NCI-H1930 (cell line): ENCODE measurements around the gene SMYD3.
"Not testable (repeated sequence)": the region's sequence is repeated elsewhere in the genome, so short reads cannot be mapped to it uniquely, and the experiment has no call there.

Experiments used
- DNase-seq, 2 experiments: peaks; one replicate each; lab custom pipeline; 2025; lab: John Stamatoyannopoulos, UW

Gene SMYD3

DNA sequence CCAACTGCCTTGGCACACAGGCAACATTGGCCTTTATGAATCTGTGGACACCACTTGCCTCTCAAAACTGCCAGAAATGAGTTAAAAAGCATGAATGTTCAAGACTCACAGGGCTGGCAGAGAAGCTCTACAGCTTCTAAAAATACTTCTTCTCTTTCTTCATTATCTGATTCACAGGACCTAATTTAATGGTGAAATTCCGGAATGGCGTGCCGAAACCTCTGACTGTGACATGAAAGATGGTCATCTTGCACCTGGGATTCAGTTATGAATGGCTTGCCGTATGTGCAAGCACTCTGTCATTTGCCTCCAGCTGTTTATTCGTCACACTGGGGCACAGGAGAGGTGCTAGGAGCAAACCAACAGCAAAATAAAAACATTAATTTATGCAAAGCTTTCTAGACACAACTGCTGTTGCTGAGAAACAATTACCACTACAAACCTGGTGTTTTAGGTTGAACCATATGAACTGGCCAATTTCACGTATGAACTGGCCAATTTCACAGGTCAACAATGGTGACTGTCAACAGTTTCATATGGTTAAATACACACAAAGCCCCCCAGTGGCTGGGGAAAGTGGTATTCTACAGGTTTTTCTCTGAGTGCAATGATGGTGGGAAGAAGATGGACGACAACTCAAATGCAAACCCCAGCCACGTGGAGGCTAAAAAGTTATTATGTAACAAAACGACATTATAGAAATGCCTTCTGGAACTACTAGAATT lies 704.0 kb downstream of the SMYD3 start:
- DNase-seq = no peak

DNA sequence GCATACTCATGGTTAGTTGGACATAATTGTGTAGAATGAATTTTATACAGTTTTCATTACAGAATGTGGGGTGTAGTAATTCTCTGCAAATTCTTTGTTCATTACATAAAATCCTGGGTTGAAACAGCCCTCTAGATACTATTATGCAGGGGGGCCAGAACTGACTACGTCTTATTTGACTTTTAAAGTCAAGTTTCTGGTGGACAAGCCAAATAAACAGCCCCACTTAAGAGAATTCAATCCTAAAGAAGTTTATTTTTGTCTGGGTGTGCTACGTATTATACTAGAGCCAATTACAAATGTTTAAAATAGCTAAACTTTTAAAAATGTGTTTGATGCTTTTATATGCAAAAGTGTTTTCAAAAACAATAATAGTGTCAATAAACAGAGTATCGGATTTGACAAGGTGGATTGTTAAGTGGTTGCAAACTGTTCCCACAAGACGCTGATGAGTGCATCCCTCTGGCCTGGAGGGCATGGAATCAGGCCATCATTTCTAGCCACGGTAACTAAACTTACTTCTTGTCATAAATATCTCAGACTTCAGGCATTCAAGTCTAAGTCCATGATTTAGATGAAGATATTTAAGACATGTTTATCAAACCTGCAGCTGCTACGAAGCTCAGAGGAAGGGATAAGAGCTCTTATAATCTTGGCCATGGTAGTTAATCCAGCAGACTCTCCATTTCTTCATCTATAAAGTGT lies 706.0 kb downstream of the SMYD3 start:
- DNase-seq = no peak

DNA sequence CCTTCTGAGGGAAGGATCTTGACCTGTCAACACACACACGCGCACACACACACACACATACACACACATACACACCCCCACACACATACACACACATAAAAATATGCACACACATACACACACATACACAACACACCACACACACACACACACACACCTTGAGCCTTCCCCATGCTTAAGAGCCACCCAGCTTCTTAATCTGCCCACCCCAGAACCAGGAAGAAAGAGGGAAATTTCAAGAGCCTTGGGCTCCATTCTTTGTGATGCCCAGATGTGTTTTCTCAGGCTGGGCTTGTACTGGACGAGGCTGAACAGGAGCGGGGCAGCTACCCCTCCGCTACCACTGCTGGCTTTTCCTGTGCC lies 708.7 kb downstream of the SMYD3 start:
- DNase-seq = no peak

DNA sequence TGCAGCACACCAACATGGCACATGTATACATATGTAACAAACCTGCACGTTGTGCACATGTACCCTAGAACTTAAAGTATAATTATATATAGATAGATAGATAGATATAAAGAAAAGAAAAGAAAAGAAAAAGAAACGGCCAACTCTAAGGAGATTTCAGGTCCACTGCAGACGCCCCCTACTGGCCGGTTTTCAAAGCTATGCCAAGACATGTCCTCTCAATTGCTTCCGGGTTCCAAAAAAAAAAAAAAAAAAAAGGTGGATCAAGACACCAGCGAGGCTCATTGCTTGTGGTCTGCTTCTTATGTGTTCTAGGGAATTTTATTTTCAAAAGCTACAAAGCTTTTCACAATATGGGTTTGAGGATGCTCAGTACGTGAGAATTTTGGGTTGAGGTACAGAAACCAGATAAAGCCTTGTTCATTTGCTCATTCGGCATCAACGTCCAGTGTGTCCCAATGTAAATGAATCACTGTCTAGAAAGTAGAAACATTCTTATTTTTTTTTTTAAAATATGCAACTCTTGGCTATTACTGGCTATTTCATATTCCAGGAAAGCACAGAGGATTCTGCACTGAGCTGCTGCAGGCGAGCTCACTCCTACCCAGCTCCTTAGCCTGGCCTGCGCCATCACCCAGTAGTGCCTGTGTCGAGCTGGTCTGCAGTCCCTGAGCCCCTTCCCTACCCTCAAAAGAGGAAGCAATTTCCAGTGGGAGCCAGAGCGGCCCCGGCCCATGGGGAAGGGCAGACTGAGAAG lies 709.3 kb downstream of the SMYD3 start:
- no peak for DNase-seq

DNA sequence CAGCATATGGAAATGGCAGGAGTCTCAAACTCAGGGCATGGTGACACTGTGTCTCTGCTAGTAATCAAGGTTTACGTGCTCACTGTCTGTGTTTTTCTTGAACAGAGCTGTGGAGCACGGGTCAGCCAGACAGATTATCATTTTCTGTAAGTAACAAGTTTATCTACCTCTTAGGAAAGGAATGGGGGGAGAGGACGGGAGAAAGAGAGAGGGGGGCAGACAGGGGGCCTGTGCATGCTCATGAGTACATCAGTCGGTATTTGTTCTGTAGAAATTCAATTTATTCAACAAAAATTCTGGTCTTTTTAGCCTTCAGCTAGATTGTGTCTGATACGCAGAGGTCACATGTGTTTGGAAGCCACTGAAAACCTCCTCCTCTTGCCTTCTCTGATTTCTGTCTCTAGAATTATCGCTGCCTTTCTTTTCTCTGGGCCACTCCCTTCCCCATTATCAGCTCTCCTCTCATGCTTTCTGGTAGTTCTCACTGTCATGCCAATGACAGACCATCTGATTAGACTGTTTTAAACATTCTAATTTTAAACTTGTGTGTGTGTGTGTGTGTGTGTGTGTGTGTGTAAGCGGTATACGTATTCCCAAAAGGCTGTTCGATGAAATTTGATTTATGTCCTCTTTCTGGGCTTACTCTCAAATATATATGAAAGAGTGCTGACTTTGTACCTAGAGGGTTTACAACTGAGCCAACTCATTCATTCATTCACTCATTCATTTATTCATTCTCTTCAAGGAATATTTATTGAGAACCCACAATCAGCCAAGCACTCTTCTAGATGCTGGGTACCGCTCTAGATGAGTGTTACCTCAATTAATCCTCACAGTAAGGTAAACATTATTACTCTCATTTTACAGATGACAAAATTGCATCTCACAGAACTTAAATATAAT lies 715.4 kb downstream of the SMYD3 start:
- no peak for DNase-seq

DNA sequence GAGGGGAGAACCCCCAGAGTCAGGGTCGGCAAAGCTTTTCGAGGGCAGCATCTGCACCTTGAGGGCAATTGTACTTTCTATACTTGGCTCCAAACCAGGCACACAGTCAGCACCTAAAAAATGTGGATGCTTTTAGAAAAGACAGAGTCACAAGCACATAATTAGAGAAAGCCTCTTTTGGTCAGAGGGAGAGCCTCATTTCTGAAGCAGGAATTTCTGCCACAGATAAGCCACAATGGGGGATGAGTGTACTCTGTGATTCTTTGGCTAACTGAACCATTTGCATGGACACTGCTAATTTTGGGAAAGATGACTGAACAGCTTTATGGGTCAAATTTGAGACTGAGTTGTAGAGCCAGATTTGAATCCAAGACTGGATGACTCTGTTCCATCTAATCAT lies 716.6 kb downstream of the SMYD3 start:
- no peak for DNase-seq

DNA sequence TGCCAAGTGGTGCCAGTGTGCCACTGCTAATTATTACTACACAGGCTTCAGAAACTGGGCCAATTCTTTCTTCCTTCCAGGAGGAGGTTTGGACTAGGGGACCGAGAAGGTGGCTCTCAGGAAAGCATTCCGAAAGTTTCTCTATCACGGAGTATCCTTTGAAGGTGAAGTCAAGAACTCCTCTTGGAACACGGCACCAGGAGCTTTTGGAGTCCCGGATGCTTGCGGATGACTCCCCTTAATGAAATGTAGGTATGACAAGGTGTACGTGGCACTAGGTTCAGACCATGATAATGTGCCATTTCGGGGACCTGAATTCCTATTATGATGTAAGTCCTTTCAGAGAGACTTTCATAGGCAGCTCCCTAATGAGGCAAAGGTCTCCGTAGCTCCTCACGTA lies 718.2 kb downstream of the SMYD3 start:
- DNase-seq = no peak

DNA sequence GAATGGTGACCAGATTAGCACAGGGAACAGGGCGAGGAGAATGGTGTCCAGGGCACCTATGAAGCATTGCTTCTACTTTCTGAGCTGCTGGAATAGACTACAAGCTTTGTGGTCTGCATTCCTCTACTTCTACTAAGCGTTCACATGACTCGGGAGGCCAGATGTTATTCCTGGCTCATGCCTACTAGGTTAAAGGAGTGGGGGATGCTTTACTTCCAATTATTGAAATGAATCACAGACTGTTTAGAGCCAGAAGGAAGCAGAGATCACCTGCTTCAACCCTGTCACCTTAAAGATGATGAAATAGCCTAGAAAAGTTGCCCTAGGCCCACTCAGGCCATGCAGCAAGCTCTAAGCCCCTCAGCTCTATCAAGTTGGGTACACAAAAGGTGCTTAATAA lies 718.8 kb downstream of the SMYD3 start:
- DNase-seq = no peak

DNA sequence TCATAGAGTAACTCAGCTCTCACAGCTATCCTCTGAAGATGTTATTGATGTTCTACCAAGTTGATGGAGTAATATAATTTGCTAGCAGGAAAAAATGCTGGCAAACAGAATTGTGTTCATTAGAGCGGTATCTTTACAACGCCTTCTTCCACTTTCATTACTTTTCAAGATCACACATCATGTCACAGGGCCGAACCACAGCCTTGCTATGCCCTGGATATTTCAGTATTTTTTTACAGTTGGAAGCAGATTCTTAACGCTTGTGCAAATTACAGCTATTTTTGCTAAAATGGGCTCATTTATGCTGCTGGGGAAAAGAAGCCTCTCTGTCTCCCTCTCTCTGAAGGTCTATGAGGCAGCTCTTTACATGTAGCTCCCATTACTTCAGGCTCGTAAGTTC lies 720.1 kb downstream of the SMYD3 start:
- DNase-seq = no peak

DNA sequence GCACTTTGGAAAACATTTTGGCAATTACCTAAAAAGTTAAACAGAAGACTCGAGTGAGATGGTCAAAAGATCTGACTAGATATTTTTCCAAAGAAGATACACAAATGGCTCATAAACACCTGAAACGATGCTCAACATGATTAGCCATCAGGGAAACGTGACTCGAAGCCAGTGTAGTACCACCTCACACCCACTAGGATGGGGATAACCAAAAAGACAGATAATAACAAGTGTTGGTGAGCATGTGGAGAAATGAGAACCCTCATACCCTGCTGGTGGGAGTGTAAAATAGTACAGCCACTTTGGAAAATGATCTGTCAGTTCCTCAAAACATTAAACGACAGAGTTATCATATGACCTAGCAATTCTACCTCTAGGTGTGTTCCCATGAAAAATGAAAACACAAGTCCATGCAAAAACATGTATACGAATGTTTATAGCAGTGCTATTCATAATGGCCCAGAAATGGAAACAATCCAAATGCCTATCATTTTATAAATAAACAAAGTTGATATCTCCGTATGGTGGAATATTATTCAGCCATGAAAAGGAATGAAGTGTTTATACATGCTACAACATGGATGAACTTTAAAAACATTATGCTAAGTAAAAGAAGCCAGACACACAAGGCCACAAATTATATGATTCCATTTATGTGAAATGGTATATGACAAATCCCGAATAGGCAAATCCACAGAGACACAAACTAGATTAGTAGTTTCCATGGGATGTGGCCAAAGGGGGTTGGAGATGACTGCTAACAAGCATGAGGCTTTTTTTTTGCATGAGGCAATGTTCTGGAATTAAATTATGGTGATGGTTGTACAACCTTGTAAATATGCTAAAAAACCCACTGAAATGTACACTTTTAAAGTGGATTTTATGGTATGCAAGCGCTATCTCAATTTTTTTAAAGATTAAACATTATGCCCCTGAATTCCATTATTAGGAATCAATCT lies 727.0 kb downstream of the SMYD3 start:
- no peak for DNase-seq

DNA sequence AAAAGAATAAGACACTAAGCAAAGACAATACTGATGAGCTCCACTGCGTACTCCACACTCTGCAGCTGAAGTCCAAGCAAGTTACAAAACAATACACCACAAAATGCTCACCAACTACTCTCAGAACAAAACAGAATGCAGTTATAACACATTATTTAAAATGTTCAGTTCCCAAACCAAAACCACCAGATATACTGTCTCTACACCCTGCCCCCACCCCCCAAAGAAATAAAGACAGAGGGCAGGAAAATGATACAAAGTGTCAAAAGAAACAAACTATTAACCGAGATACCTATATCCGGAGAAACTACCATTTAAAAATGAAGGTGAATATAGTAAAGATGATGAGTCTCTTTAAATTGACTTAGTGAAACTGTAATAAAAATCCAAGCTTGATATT lies 729.3 kb downstream of the SMYD3 start:
- DNase-seq = no peak

DNA sequence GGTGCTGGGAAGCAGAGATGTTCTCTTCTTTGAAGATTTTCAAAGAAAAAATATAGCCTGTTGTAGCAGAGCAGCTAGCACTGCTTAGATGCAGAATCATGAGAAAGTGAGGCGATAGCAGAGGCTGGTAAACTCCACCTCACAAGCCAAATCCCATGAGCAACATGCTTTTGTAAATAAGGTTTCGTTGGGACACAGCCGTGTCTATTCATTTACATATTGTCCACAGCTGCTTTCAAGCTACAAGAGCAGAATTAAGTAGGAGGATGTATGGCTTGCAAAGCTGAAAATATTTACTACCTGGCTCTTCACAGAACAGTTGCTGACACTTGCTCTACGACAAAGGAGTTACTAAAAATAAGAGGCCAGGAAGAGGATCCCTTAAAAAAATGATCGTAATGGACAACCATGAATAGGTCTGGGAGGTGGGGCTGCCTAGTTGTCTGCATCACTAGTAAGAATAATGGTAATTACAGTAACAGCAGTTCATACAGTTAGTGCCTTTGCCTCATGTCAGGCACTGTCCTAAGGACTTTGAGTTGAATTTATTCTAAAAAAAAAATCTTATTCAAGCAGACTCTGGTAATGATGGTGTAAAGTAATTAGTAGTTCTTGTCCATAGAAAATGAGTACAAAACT lies 730.3 kb downstream of the SMYD3 start:
- no peak for DNase-seq

DNA sequence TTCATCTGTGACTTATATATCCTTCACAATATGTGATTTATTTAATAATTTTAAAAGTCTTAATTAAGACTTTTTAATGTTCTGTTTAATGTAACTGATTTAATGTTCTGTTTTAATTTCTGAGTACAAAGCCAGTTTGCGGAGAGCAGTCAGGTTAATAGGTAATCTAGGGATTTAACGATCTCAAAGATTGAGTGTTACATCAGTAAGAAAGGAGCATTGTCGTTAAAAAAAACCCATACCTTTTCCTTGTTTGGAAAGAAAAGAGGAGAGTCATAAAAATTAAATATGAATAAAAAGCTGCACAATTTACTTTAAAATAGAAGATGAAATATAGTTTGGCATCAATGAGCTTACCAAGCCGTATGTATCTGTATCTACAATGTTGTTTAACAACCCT lies 730.9 kb downstream of the SMYD3 start:
- no peak for DNase-seq

DNA sequence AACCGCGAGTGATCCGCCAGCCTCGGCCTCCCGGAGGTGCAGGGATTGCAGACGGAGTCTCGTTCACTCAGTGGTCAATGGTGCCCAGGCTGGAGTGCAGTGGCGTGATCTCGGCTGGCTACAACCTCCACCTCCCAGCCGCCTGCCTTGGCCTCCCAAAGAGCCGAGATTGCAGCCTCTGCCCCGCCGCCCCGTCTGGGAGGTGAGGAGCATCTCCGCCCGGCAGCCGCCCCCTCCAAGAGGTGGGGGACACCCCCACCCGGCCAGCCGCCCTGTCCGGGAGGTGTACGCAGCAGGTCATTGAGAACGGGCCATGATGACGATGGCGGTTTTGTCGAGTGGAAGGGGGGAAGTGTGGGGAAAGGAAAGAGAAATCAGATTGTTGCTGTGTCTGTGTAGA lies 732.1 kb downstream of the SMYD3 start:
- not testable (repeated sequence) for DNase-seq

DNA sequence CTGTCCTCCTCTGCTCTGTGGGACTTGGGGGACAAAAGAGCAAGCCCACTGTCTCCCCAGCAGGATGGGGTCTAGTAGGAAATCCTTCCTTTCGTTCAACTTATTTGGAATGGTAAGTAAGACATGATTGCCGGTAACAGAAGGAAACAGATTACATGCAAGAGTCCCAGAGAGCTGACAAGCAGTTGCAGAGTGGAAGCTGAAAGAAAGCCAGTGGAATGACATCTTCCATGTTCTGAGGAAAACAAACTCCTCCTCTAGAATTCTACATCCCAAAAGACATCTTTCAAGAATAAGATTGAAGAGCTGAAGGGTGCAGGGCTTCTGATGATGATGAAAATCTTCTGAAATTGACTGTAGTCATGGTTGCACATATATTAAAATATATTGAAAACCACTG lies 732.9 kb downstream of the SMYD3 start:
- DNase-seq = no peak

DNA sequence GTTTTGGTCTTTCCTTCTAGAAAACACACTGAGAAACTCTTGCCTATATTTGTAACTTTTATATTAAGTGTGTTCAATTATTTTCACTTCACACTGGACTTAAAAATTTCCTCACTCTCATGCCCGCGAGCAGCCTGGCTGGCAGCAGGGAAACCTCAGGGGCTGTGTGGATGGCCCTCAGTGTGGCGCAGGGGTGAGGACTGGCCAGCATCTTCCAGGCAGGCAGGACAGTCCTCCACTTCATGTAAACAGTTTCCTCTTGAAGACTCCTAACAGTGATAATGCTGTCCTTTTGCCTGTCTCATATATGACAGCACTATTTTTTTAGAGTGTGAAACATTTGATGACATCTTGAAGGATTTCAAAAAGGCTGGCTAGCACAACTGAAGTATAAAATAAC lies 733.7 kb downstream of the SMYD3 start:
- no peak for DNase-seq

DNA sequence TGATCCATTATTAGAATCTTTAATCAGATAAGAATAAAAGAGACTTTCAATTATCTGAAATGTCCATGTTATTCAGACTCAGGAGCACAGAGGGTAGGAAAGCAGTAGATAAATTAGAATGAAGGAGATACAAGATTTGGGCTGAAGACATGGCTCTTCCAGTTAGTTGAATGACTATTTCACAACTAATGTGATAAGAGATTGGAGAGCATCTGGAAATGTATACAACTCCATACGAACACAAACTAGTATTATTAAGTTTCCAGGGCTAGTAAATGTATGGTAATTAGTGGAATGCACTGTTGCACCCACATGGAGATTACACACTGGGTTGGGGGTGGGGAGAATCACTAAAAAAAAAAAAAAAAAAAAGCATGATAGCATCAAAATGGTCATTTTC lies 734.3 kb downstream of the SMYD3 start:
- no peak for DNase-seq

DNA sequence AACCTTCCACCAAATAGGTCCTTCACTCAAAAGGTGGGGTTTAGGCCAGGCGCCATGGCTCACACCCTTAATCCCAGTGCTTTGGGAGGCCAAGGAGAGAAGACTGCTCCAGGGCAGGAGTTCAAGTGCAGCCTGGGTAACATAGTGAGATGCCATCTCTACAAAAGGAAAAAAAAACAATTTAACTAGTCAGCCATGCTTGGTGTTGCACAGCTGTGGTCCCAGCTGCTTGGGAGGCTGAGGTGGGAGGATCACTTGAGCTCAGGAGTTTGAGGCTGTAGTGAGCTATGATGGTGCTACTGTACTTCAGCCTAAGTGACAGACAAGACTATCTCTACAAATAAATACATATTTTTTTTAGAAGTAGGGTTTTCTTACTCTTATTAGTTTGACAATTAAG lies 734.8 kb downstream of the SMYD3 start:
- no peak for DNase-seq

DNA sequence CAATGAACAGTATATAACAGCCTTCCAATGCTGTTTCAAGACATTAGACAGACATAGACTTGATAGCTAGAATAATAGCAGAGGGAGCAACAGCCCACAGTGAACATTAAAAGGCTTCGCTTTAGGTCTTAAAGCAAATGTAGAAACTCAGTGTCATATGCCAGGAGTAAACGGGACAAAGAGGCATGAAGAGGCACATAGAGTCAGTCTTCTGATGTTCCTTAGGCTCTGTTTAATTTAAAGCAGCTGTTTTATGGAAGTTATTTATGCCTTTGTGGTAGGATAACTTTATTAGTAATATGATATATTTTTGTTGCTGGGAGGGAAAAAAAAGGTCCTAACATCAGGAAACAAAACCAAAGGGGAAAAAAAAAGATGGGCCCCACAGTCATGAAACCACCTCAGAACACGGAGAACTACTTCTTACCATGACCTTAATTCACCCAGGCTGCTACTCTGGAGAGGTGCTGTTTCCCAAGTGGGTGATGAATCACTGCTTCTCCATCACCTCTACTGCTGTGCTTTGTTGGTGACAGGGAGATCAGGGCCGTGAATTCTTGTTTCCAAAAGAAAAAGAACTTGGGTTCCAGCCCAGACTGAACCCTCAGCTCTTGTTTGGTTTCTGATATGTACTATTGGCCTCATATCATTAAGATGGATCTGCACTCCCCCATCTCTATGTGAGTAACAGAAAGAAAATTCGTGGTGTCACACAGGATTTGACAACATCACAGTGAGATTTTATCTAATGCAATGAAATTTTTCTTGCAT lies 735.4 kb downstream of the SMYD3 start:
- no peak for DNase-seq

DNA sequence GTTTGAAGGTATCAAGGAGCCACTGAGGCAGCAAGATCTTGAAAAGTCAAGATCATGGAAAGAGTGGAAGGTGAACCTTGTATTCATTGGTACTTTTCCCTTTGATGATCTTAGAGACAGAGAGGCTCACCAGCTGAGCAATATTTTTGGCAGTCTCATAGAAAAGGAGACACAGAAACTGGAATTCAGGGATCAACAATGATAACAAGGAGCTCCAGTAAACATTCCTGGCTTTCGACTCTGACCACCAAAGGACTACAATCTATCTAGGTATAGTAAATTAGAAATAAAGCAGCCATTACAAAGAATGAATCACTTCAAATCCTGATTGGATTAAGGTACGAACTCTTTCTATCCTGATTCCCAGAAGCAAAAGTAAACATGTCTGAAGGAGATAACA lies 736.9 kb downstream of the SMYD3 start:
- no peak for DNase-seq
